Measurements from ENCODE around the gene TANGO2.

Gene TANGO2

GRCh38 chr22:20094197-20094807 lies 73.4 kb downstream of the TANGO2 start:
- Histone ChIP-seq H3K27ac (ENCODE audit: low read depth, low read length) (no peak overlapping the region), H2AFZ (ENCODE audit: insufficient read depth, low read length, poor library complexity) (no peak overlapping the region), H3K4me1 (ENCODE audit: control insufficient read depth in 1 of 2, insufficient read depth in 2 of 2, low read length in 2 of 2) (no peaks in the 10 kb centered on the region), H3K79me2 (ENCODE audit: control insufficient read depth, insufficient read depth, low read length, poor library complexity) (no peaks in the 10 kb centered on the region), H2BK120ac (ENCODE audit: insufficient read depth, low read length, poor library complexity) (no peak overlapping the region), H3K4me3 (ENCODE audit: low read depth, low read length) (no peak overlapping the region), H3K79me1 (ENCODE audit: low read length) (no peaks in the 10 kb centered on the region), H2BK12ac (ENCODE audit: low read length) (no peak overlapping the region), H2BK5ac (ENCODE audit: low read depth, low read length, poor library complexity) (no peak overlapping the region), H3K14ac (ENCODE audit: low read length) (no peak overlapping the region), H2AK5ac (ENCODE audit: low read length) (no peak overlapping the region), H3K23ac (ENCODE audit: low read length) (no peak overlapping the region), H4K8ac (ENCODE audit: low read depth, low read length) (no peak overlapping the region), H3K9ac (ENCODE audit: low read length) (no peak overlapping the region), H4K91ac (ENCODE audit: low read depth, low read length) (no peak overlapping the region), H3K9me3 (ENCODE audit: insufficient read depth, low read depth, low read length) (no peaks in the 10 kb centered on the region), H4K12ac (ENCODE audit: low read depth, low read length) (no peak overlapping the region), H3K4me2 (ENCODE audit: low read length) (no peak overlapping the region), H3K18ac (ENCODE audit: low read length) (no peak overlapping the region), H3K27me3 (ENCODE audit: insufficient read depth, low read length) (no peaks in the 10 kb centered on the region), H3K36me3 (ENCODE audit: control insufficient read depth in 1 of 2, insufficient read depth in 2 of 2, low read length in 2 of 2) (peaks cover 60 to 81% of the 10 kb centered on the region in 2 experiments), H3K4ac (ENCODE audit: low read depth, low read length) (no peak overlapping the region)
- no peak for DNase-seq
- WGBS (ENCODE audit: extremely low coverage, insufficient coverage, insufficient read length) = no CpG with 5 or more reads among the region's 15 CpGs

DNA sequence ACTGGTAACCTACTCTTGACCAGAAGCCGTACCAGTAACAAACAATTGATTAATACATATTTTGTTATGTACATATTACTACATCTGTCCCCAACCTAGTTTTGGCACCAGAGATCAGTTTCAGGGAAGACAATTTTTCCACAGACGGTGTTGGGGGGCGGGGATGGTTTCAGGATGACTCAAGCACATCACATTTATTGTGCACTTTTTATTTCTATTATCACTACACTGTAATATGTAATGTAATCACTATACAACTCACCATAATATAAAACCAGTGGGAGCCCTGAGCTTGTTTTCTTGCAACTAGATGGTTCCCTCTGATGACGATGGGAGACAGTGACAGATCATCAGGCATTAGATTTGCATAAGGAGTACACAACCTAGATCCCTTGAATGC lies 74.6 kb downstream of the TANGO2 start:
- no peak overlapping the region for H3K4me3 ChIP-seq (ENCODE audit: low read depth, low read length)
- WGBS (ENCODE audit: extremely low coverage, insufficient coverage, insufficient read length) = no CpG with 5 or more reads among the region's 4 CpGs

GRCh38 chr22:20096574-20097420 lies 75.9 kb downstream of the TANGO2 start:
- Histone ChIP-seq H3K9me3 (ENCODE audit: insufficient read depth, low read depth, low read length) (no peaks in the 10 kb centered on the region), H3K27ac (ENCODE audit: low read depth, low read length) (no peak overlapping the region), H3K27me3 (ENCODE audit: insufficient read depth, low read length) (no peaks in the 10 kb centered on the region), H2BK12ac (ENCODE audit: low read length) (no peak overlapping the region), H3K4me3 (ENCODE audit: low read depth, low read length) (no peak overlapping the region), H4K12ac (ENCODE audit: low read depth, low read length) (no peak overlapping the region), H2BK5ac (ENCODE audit: low read depth, low read length, poor library complexity) (no peak overlapping the region), H2AK5ac (ENCODE audit: low read length) (no peak overlapping the region), H2AFZ (ENCODE audit: insufficient read depth, low read length, poor library complexity) (no peak overlapping the region), H3K4me1 (ENCODE audit: control insufficient read depth in 1 of 2, insufficient read depth in 2 of 2, low read length in 2 of 2) (no peaks in the 10 kb centered on the region), H3K14ac (ENCODE audit: low read length) (no peak overlapping the region), H4K91ac (ENCODE audit: low read depth, low read length) (no peak overlapping the region), H4K8ac (ENCODE audit: low read depth, low read length) (no peak overlapping the region), H3K79me2 (ENCODE audit: control insufficient read depth, insufficient read depth, low read length, poor library complexity) (no peaks in the 10 kb centered on the region), H3K18ac (ENCODE audit: low read length) (no peak overlapping the region), H3K79me1 (ENCODE audit: low read length) (no peaks in the 10 kb centered on the region), H3K4me2 (ENCODE audit: low read length) (no peak overlapping the region), H2BK120ac (ENCODE audit: insufficient read depth, low read length, poor library complexity) (no peak overlapping the region), H3K36me3 (ENCODE audit: control insufficient read depth in 1 of 2, insufficient read depth in 2 of 2, low read length in 2 of 2) (peaks cover 60 to 75% of the 10 kb centered on the region in 2 experiments), H3K4ac (ENCODE audit: low read depth, low read length) (no peak overlapping the region), H3K23ac (ENCODE audit: low read length) (no peak overlapping the region), H3K9ac (ENCODE audit: low read length) (no peak overlapping the region)
- DNase-seq = no peak
- WGBS (ENCODE audit: extremely low coverage, insufficient coverage, insufficient read length) = no CpG with 5 or more reads among the region's 2 CpGs

More for the DNA sequence above, 74.6 kb downstream of the TANGO2 start:
- Histone ChIP-seq H3K23ac (ENCODE audit: low read length) (no peak overlapping the region), H3K79me2 (ENCODE audit: control insufficient read depth, insufficient read depth, low read length, poor library complexity) (no peaks in the 10 kb centered on the region), H2AFZ (ENCODE audit: insufficient read depth, low read length, poor library complexity) (no peak overlapping the region), H2AK5ac (ENCODE audit: low read length) (no peak overlapping the region), H3K4me2 (ENCODE audit: low read length) (no peak overlapping the region), H3K4ac (ENCODE audit: low read depth, low read length) (no peak overlapping the region), H3K9me3 (ENCODE audit: insufficient read depth, low read depth, low read length) (no peaks in the 10 kb centered on the region), H3K36me3 (ENCODE audit: control insufficient read depth in 1 of 2, insufficient read depth in 2 of 2, low read length in 2 of 2) (peaks cover 59 to 77% of the 10 kb centered on the region in 2 experiments), H3K18ac (ENCODE audit: low read length) (no peak overlapping the region), H3K9ac (ENCODE audit: low read length) (no peak overlapping the region), H3K79me1 (ENCODE audit: low read length) (no peaks in the 10 kb centered on the region), H2BK120ac (ENCODE audit: insufficient read depth, low read length, poor library complexity) (no peak overlapping the region), H2BK5ac (ENCODE audit: low read depth, low read length, poor library complexity) (no peak overlapping the region), H4K91ac (ENCODE audit: low read depth, low read length) (no peak overlapping the region), H3K27me3 (ENCODE audit: insufficient read depth, low read length) (no peaks in the 10 kb centered on the region), H3K14ac (ENCODE audit: low read length) (no peak overlapping the region), H4K12ac (ENCODE audit: low read depth, low read length) (no peak overlapping the region), H4K8ac (ENCODE audit: low read depth, low read length) (no peak overlapping the region), H2BK12ac (ENCODE audit: low read length) (no peak overlapping the region), H3K4me1 (ENCODE audit: control insufficient read depth in 1 of 2, insufficient read depth in 2 of 2, low read length in 2 of 2) (no peaks in the 10 kb centered on the region), H3K27ac (ENCODE audit: low read depth, low read length) (no peak overlapping the region)
- no peak for DNase-seq

DNA sequence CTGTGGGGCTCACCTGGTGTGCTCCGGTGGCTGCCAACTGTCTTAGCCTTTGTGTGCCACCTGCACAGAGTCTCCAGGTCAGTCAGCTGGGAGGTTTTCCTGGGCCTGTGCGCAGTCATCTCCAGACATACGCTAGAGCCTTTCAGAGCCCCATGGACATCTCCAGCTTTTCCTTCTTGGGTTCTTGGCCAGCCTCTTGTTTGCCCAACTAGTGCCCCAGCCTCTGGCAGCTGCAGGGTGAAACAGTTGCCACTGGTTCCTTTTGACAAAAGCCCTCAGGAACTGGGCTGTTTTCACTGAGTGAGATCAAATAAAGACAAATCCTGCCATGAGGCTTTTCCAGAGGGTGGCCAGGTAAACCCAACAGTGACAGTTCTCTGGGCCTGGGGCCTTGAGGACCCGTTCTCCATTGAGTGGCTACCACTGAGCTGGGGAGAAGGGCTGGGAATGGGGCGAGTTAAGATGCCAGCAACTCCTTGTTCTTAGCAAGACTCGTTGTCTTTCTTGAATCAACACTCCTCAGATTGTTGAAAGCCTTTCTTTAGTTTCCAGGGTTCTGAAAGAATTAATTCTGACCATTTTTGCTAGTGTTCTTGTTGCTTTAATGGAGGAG lies 78.3 kb downstream of the TANGO2 start:
- Histone ChIP-seq H2BK120ac (ENCODE audit: insufficient read depth, low read length, poor library complexity) (no peak overlapping the region), H2AK5ac (ENCODE audit: low read length) (no peak overlapping the region), H2BK5ac (ENCODE audit: low read depth, low read length, poor library complexity) (no peak overlapping the region), H2AFZ (ENCODE audit: insufficient read depth, low read length, poor library complexity) (no peak overlapping the region), H3K36me3 (ENCODE audit: control insufficient read depth in 1 of 2, insufficient read depth in 2 of 2, low read length in 2 of 2) (peaks cover 48 to 64% of the 10 kb centered on the region in 2 experiments), H3K4me2 (ENCODE audit: low read length) (no peak overlapping the region), H3K9ac (ENCODE audit: low read length) (no peak overlapping the region), H3K9me3 (ENCODE audit: insufficient read depth, low read depth, low read length) (no peaks in the 10 kb centered on the region), H3K79me2 (ENCODE audit: control insufficient read depth, insufficient read depth, low read length, poor library complexity) (no peaks in the 10 kb centered on the region), H3K18ac (ENCODE audit: low read length) (no peak overlapping the region), H3K79me1 (ENCODE audit: low read length) (no peaks in the 10 kb centered on the region), H2BK12ac (ENCODE audit: low read length) (no peak overlapping the region), H3K27ac (ENCODE audit: low read depth, low read length) (no peak overlapping the region), H3K4ac (ENCODE audit: low read depth, low read length) (no peak overlapping the region), H3K4me3 (ENCODE audit: low read depth, low read length) (no peak overlapping the region), H3K27me3 (ENCODE audit: insufficient read depth, low read length) (no peaks in the 10 kb centered on the region), H3K14ac (ENCODE audit: low read length) (no peak overlapping the region), H4K12ac (ENCODE audit: low read depth, low read length) (no peak overlapping the region), H4K91ac (ENCODE audit: low read depth, low read length) (no peak overlapping the region), H3K4me1 (ENCODE audit: control insufficient read depth in 1 of 2, insufficient read depth in 2 of 2, low read length in 2 of 2) (no peaks in the 10 kb centered on the region), H3K23ac (ENCODE audit: low read length) (no peak overlapping the region), H4K8ac (ENCODE audit: low read depth, low read length) (no peak overlapping the region)
- no peak for DNase-seq
- WGBS (ENCODE audit: extremely low coverage, insufficient coverage, insufficient read length) = no CpG with 5 or more reads among the region's 6 CpGs
